GM18498 (cell line): ENCODE results near the gene PRDM10.
"Not testable (repeated sequence)": the region's sequence is repeated elsewhere in the genome, so short reads cannot be mapped to it uniquely, and the experiment has no call there.

Experiments
- ATAC-seq: cut with Tn5 transposase; IDR thresholded peaks from one replicate; pipeline ENCODE4 v1.9.1; 2021; ENCODE audit warnings: mild to moderate bottlenecking, moderate library complexity; ENCODE audit not compliant: unreplicated experiment

Gene PRDM10

GRCh38 chr11:130002352-130002845, at the start of gene PRDM10:
Gene PRDM10, minus strand, starts transcription at chr11:130002835. Its CDS starts 41,871 bp downstream, at chr11:129960964.
- peak; percentile 43 for ATAC-seq

GRCh38 chr11:130051082-130051481, 48.4 kb upstream of the PRDM10 start:
- ATAC-seq, result no peak

- no peak for ATAC-seq
Observed at GRCh38 chr11:130050257-130050656, 47.6 kb upstream of the PRDM10 start.

GRCh38 chr11:130049328-130049771, 46.7 kb upstream of the PRDM10 start:
- ATAC-seq, result no peak

GRCh38 chr11:130047141-130047540, 44.5 kb upstream of the PRDM10 start:
- no peak for ATAC-seq

GRCh38 chr11:130043575-130043974, 40.9 kb upstream of the PRDM10 start:
- ATAC-seq, result no peak

- ATAC-seq, result no peak
Observed at GRCh38 chr11:130042093-130042591, 39.5 kb upstream of the PRDM10 start.

GRCh38 chr11:130040281-130040940, 37.8 kb upstream of the PRDM10 start:
- no peak for ATAC-seq

GRCh38 chr11:130037881-130038585, 35.4 kb upstream of the PRDM10 start:
- peak; percentile 65 for ATAC-seq

GRCh38 chr11:130037058-130037457, 34.4 kb upstream of the PRDM10 start:
- no peak for ATAC-seq

- no peak for ATAC-seq
Observed at GRCh38 chr11:130034236-130034635, 31.6 kb upstream of the PRDM10 start.

GRCh38 chr11:130032931-130033330, 30.3 kb upstream of the PRDM10 start:
- no peak for ATAC-seq

GRCh38 chr11:130031945-130032344, 29.3 kb upstream of the PRDM10 start:
- no peak for ATAC-seq

GRCh38 chr11:130031056-130031455, 28.4 kb upstream of the PRDM10 start:
- no peak for ATAC-seq

- ATAC-seq, result no peak
Observed at GRCh38 chr11:130029137-130029536, 26.5 kb upstream of the PRDM10 start.

GRCh38 chr11:130025371-130025770, 22.7 kb upstream of the PRDM10 start:
- ATAC-seq, result no peak

- no peak for ATAC-seq
Observed at GRCh38 chr11:130024361-130024760, 21.7 kb upstream of the PRDM10 start.

- peak; percentile 94 for ATAC-seq
Observed at GRCh38 chr11:130023204-130023603, 20.6 kb upstream of the PRDM10 start.

- peak; percentile 58 for ATAC-seq
Observed at GRCh38 chr11:130022799-130023198, 20.2 kb upstream of the PRDM10 start.

- ATAC-seq, result not testable (repeated sequence)
Observed at GRCh38 chr11:130021606-130022005, 19.0 kb upstream of the PRDM10 start.

GRCh38 chr11:130020323-130020722, 17.7 kb upstream of the PRDM10 start:
- ATAC-seq, result no peak

- not testable (repeated sequence) for ATAC-seq
Observed at GRCh38 chr11:130015846-130016245, 13.2 kb upstream of the PRDM10 start.
